ENCODE measurements around the gene SPNS2.

DNA sequence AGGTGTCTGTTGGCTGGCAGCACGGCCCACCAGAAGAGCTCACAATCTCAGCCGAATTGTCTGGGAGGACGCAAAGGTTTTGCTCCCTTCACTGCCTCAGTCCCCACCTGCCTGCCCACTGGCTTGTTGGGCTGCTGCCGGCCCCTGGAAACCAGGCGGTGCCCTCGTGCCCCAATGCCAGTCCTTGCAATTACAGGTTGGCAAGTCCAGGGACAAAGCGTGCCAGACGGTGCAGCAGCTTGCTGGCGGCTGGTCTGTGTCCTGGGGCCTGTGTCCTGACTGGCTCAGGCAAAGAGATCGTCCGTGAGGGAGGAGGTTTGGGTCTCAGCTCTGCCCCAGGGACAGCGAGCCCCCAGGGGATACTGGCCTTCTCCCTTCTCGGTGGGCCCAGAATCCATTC is 24.6 kb upstream of the SPNS2 start:
- TF ChIP-seq POLR2AphosphoS5 (IDR thresholded peaks at IDR 0.05; ENCODE audit: borderline replicate concordance, low read depth, low read length): no peak
- TF ChIP-seq EZH2 (IDR thresholded peaks at IDR 0.05): no peak

All from SK-N-MC (cell line).